GM21529 (cell line): ENCODE measurements around the gene DYNLT1.
"Not testable (repeated sequence)": the region's sequence is repeated elsewhere in the genome, so short reads cannot be mapped to it uniquely, and the experiment has no call there.

Experiments
- ATAC-seq: cut with Tn5 transposase; IDR thresholded peaks from one replicate; pipeline ENCODE4 v1.9.1; 2021; ENCODE audit not compliant: unreplicated experiment

The DYNLT1 gene

GRCh38 chr6:158642097-158642601 is 2.4 kb downstream of the DYNLT1 start:
- ATAC-seq, result no peak

- ATAC-seq, result no peak
These were observed 4.0 kb downstream of the DYNLT1 start for GRCh38 chr6:158640519-158640918.

DNA sequence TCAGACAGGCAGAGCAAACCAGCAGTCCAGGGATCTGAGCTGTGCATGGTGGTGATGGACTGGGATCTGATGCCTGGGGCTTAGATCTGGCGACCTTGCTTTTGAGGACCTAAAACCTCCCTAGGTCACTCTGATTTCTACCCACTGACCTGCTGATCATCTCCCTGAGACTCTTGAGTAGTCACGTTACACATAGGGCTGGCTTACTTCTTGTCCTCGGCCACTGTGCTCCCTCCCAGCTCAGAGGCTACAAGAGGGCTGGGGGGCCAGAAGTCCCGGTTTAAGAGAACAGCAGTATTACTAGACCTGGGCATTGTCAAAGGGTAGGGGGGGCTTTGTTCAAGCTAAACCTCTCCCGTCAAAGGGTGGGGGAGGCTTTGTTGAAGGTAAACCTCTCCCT is 5.5 kb downstream of the DYNLT1 start:
- no peak for ATAC-seq

- ATAC-seq, result no peak
These were observed 6.2 kb downstream of the DYNLT1 start for GRCh38 chr6:158638324-158638854.

GRCh38 chr6:158636778-158637177 is 7.8 kb downstream of the DYNLT1 start:
- ATAC-seq, result no peak

DNA sequence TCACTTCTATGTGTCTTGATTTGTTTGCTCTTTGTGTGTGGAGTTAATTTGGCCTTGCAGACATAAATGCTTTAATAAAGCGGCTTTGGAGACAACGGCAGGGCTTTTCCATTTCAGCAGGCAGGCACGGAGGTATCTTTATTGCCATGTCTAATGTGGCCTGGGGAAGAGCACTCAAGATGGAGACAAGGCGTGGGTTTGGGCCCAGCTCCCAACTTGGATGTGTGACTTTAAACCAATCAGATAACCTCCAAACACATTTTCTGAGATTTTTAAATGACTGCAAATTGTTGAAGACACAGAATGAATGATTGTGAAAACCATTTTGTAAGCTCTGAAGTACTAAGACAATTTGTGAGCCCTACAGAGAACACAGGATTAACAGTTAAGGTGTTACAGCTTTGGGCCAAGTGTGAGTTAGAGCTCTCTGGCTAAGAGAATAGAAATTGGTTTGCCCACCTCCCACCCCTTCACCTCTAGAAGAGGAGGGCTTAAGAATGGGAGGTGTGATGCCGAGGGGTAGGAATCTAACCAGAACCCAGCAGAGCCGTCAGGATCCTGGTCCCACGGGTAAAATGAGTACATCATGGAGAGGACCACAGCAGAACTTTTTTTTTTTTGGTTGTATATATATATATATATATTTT is 9.0 kb downstream of the DYNLT1 start:
- ATAC-seq, result no peak

- no peak for ATAC-seq
These were observed 9.7 kb downstream of the DYNLT1 start for GRCh38 chr6:158634695-158635426.

GRCh38 chr6:158633127-158633526 is 11.4 kb downstream of the DYNLT1 start:
- ATAC-seq, result no peak

DNA sequence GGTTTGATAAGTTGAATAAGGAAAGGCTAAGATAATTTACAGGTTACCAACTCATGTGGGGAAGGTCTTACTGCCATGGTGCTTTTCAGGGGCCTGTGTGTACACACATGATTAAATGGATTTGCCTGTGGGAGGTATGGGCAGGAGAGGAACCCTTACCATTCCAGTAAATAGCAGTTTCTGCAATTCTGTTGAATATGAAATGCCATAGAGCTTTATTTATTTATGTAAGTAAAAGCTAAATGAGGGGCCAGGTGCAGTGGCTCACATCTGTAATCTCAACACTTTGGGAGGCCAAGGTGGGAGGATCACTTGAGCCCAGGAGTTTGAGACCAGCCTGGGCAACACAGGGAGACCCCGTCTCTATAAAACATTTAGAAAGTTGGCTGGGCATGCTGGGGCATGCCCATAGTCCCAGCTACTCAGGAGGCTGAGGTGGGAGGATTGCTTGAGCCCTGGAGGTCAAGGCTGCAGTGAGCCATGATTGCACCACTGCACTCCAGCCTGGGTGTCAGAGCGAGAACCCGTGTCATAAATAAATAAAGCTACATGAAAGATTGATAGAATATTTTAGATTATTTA is 11.9 kb downstream of the DYNLT1 start:
- ATAC-seq, result not testable (repeated sequence)

DNA sequence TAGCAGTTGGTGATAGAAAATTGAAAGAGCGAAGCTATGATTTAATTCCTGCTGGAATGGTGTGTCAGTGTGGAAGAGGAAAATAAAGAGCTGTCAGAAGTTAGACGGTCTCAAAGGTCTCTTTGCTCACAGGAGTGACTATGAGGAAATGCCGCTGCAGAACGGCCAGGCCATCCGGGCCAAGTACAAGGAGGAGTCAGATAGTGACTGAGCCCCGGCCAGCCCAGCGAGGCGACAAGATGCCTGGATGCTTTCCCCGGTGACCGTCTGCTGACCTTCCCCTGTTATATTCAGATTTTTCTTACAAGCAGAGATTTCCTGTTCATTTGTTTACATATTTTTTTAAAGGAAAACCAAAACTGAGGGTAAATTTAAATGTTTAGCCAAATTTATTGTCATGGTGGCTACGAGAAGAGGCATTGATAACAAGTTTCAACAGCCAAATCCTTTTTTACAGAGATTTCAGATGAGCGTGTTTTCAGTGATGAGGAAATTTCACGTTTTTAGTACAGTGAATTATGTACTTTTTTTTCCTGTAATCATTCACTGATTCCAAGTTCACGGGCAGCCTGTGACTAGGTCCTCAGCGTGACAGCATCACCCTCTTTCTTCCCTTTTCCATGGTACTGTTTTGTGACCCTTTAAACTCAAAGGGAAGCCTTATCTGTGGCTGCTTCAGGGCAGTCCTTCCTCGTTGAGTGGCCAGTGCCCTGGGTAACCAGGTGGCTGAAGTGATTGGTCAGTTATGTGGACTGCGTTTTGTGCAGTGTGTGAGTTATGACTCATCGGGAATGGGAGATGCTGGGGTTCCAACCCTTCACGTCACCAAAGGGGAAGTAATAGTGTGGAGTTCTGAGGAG is 12.6 kb downstream of the DYNLT1 start:
- no peak for ATAC-seq

DNA sequence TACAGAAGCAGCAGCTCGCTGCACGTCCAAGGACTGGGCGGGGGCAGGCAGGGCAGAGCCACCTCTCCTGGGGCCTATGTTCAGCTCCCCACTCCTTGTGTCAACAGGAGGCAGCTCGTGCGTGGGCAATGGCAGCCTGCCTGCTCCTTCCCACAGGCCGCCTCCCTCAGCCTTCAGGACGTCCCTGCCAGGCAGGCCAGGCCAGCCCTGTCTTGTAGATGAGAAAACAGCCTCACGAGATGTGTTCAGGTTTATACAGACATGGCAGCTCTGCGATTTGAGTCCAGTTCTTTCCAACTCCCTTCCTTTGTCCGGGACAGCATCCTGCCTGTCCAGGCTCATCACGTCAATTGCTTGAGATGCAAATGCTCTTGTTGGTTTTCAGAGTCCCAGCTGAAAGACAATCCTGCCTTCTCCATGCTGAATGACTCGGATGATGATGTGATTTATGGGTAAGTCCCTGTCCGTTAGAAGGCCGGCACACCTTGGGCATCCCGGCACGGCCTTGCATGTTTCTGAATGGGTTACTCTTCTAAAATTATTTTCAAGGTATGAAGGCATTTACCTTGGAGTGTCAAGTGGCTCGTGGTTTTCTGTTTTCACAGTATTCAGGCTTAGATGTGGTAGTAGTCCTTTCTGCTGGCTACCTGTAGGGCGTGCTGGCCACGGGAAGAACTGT is 13.5 kb downstream of the DYNLT1 start:
- ATAC-seq, result no peak

- no peak for ATAC-seq
These were observed 14.9 kb downstream of the DYNLT1 start for GRCh38 chr6:158629367-158630221.

GRCh38 chr6:158628542-158628941 is 16.0 kb downstream of the DYNLT1 start:
- no peak for ATAC-seq

DNA sequence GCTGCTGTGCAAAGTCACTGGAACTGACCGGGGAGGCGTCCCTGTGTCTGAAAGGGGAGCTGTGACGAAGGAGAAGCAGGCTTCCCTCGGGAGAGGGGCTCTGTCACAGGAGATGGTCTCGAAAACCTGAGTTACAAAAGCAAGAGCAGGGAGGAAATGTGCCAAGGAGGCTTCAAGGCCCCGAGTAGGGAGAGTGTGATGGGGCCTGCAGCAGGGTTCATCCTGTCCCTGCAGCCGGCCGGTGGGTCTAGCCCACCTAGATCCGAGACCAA is 16.7 kb downstream of the DYNLT1 start:
- ATAC-seq, result no peak

GRCh38 chr6:158627168-158627939 is 17.2 kb downstream of the DYNLT1 start:
- ATAC-seq, result no peak

DNA sequence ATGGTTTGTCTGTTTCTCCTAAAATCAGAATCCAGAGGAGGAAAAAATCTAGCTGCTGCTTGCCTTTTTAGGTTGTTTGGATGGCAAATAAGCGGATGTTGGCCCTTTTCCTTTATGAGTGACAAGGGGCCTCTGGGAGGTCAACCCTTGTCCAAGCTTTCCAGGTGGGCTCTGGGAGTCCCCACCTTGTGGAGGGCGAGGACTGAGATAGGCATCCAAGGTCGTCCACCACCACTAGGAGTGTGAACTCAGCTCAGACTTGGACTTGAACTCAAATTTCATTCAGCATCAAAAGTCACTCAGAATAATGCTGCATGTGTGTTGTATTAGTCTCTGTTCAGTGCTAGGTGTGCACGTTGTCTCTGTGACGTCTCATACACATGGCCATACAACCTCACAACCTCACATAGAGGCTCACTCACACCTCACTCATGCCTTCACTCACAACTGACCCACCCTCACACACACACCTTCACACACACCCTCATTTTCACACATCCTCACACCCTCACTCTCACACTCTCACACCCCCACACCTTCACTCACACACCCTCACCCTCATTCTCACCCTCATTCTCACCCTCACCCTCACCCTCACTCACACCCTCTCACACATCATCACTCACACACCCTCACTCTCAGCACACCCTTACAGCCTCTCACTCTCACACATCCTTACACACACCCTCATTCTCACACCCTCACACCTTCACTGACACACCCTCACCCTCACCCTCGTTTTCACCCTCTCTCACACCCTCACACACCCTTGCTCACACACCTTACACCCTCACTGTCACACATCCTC is 18.0 kb downstream of the DYNLT1 start:
- ATAC-seq, result no peak

- ATAC-seq, result no peak
These were observed 18.6 kb downstream of the DYNLT1 start for GRCh38 chr6:158625881-158626305.
